ENCODE results near the gene HIC1. TPM values are rescaled to one million over a fixed set of nuclear protein-coding genes. Genes with fewer than 3 reads are reported as not detected.

The HIC1 gene
- total and polyA plus RNA-seq, 9 donors, result 3.9 to 108 (median 60.8) TPM

DNA sequence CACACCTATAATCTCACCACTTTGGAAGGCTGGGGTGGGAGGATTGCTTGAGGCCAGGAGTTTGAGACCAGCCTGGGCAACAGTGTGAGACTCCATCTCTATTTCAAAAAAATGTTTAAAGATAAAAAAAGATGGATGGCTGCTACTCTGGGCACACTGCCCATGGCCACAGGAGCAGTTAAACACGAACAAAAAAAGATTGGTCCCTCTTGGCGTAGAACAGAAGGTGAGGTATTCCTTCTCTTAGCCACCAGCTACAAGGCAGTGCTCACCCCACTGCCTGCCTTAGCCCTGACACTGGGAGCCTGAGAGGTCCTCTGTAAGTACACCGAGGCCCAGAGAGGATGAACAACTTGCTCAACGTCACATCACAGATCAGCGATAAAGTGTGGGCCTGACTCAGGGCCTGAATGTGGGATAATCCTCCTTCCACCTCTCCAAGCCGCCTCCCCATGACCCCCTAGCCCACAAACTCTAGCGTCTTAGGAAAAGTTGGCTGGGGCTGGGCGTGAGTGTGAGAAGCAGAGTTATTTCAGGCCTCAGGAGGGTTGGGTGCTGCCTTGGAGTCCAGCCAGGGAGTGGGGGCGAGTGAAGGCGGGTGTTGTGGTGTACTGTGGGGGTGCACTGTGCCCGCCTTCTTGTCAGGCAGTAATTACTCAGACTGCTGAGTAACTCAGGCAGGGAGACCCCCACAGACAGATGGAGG is 27.2 kb upstream of the HIC1 start:
- peaks cover 6% of the 10 kb centered on the region for H3K4me1 ChIP-seq (ENCODE audit: insufficient read depth)
- DNase-seq, result peak in 1 of 5 donors; percentile 36
- H3K36me3 ChIP-seq, result no peaks in the 10 kb centered on the region
- intact Hi-C loops (cut with DNase I), result loop anchor here in 3 of 4 donors (2.0 to 10.0 kb wide), 4 partner anchors 119 to 373 kb away; partner anchors contain the start of gene TLCD2 (in 1 of the 3)
- H3K27ac ChIP-seq, result no peak overlapping the region
- no peak overlapping the region for H3K4me3 ChIP-seq
- WGBS, 3 donors, result 42 to 53% (median 44%) methylated on average over 11 of the region's 11 CpGs
- H3K9me3 ChIP-seq, result no peaks in the 10 kb centered on the region
- H3K27me3 ChIP-seq, result no peaks in the 10 kb centered on the region
- TF ChIP-seq POLR2A (IDR thresholded peaks at IDR 0.05), result no peak
- TF ChIP-seq, protein P1, sequence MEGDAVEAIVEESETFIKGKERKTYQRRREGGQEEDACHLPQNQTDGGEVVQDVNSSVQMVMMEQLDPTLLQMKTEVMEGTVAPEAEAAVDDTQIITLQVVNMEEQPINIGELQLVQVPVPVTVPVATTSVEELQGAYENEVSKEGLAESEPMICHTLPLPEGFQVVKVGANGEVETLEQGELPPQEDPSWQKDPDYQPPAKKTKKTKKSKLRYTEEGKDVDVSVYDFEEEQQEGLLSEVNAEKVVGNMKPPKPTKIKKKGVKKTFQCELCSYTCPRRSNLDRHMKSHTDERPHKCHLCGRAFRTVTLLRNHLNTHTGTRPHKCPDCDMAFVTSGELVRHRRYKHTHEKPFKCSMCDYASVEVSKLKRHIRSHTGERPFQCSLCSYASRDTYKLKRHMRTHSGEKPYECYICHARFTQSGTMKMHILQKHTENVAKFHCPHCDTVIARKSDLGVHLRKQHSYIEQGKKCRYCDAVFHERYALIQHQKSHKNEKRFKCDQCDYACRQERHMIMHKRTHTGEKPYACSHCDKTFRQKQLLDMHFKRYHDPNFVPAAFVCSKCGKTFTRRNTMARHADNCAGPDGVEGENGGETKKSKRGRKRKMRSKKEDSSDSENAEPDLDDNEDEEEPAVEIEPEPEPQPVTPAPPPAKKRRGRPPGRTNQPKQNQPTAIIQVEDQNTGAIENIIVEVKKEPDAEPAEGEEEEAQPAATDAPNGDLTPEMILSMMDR (IDR thresholded peaks at IDR 0.05), result no peak
- TF ChIP-seq EP300 (IDR thresholded peaks at IDR 0.05), result no peak

GRCh38 chr17:2028234-2028614 is 26.7 kb upstream of the HIC1 start:
- WGBS, 3 donors, result 75 to 81% (median 81%) methylated on average over 5 of the region's 5 CpGs
- peak in 1 of 5 donors; percentile 17 for DNase-seq
- Histone ChIP-seq H3K27ac (no peak overlapping the region), H3K9me3 (no peaks in the 10 kb centered on the region), H3K4me3 (no peak overlapping the region), H3K4me1 (ENCODE audit: insufficient read depth) (peaks cover 6% of the 10 kb centered on the region), H3K27me3 (no peaks in the 10 kb centered on the region), H3K36me3 (no peaks in the 10 kb centered on the region)
- TF ChIP-seq, protein P1 (IDR thresholded peaks at IDR 0.05), result no peak
- TF ChIP-seq POLR2A (IDR thresholded peaks at IDR 0.05), result no peak
- TF ChIP-seq EP300 (IDR thresholded peaks at IDR 0.05), result no peak
- intact Hi-C loops (cut with DNase I), result loop anchor here in 3 of 4 donors (2.0 to 10.0 kb wide), 4 partner anchors 119 to 373 kb away; partner anchors contain the start of gene TLCD2 (in 1 of the 3)

DNA sequence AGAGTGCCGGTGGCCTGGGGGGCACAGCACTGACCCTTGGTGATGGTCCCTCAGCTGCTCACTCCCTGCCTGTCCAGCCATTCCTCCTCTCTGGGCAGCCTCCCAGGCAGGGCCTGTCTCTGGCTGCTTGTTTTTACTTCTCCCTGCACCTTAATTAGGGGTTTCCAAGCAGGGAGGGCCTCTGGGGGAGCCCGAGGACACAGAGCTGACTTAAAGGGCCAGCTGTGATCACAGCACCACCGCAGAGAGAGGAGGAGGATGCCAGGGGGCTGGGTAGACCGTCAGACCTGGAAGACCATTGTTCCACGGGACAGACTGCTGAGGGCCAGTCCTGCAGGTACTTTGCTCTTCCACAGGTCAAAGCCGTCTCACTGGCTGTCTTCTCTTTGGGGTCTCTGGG is 26.2 kb upstream of the HIC1 start:
- H3K9me3 ChIP-seq, result no peaks in the 10 kb centered on the region
- no peaks in the 10 kb centered on the region for H3K27me3 ChIP-seq
- no peak overlapping the region for H3K4me3 ChIP-seq
- intact Hi-C loops (cut with DNase I), result loop anchor here in 3 of 4 donors (2.0 to 10.0 kb wide), 4 partner anchors 120 to 374 kb away; partner anchors contain the start of gene TLCD2 (in 1 of the 3)
- no peaks in the 10 kb centered on the region for H3K36me3 ChIP-seq
- H3K27ac ChIP-seq, result no peak overlapping the region
- TF ChIP-seq, protein P1 (IDR thresholded peaks at IDR 0.05), result no peak
- TF ChIP-seq EP300 (IDR thresholded peaks at IDR 0.05) (no peak), POLR2A (IDR thresholded peaks at IDR 0.05) (no peak)
- 33 to 49% (median 37%) methylated on average over 6 of the region's 6 CpGs for WGBS, 3 donors
- peak in 1 of 5 donors; percentile 24 for DNase-seq
- H3K4me1 ChIP-seq (ENCODE audit: insufficient read depth), result peaks cover 6% of the 10 kb centered on the region

DNA sequence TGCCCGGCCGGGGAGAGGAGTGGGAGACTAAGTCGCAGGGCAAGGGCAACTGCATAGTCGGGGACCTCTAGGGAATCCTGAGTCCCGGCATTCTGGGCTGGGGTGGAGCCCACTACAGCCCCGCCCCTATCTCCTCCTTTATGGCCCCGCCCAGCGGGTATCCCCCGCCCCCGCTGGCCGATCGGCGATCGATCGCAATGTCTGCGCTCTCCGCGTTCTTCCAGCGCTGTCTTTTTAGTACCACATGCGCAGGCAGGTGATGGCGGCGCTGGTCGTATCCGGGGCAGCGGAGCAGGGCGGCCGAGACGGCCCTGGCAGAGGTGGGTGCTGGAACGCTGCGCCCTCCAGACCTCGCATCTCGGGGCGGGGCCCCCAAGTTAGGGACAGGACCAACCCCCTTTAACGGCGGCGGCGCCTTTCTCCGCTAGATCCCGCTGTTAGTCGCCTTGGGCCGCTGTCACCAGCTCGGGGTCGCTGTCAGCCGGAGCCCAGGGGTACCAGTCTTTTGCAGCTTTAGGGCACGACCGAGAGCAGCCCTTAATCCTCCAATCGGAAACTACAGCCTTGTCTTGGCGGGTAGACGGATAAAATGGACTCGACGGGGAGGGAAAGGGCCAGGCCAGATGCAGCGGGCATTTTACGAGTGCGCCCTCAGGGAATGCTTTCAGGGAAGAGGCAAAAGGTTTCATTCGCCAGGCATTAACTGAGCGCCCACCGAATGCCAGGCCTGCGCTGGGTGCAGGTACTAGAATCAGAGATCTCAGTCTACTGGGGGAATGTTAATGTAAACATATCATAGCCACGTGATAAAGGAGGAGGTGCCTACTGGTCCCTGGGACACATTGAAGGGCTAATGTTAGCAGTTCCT is 24.8 kb upstream of the HIC1 start, which contains the start of gene DPH1:
TSS of gene DPH1 (plus strand) at position 243 of the 868 bp plus-strand sequence. CDS start at position 260, 17 bp downstream.
- DNase-seq, result peak; percentile 85 to 92 (median 90)

More for the DNA sequence above, 24.8 kb upstream of the HIC1 start, which contains the start of gene DPH1:
- Histone ChIP-seq H3K9me3 (no peaks in the 10 kb centered on the region), H3K36me3 (no peaks in the 10 kb centered on the region), H3K4me3 (peak within 1 kb of the TSS; percentile 97), H3K27ac (peak within 1 kb of the TSS in 1 of 2 donors; percentile 6), H3K27me3 (no peaks in the 10 kb centered on the region), H3K4me1 (ENCODE audit: insufficient read depth) (peaks cover 5% of the 10 kb centered on the region)
- TF ChIP-seq, protein P1 (IDR thresholded peaks at IDR 0.05), result peak in 2 of 3 donors; percentile 19 to 24
- no peak for TF ChIP-seq EP300 (IDR thresholded peaks at IDR 0.05)
- peak; percentile 45 for TF ChIP-seq POLR2A (IDR thresholded peaks at IDR 0.05)
- 0 to 1% (median 1%) methylated on average over 47 to 59 of the region's 59 CpGs for WGBS, 3 donors
- intact Hi-C loops (cut with DNase I), result loop anchor here (2.0 to 10.0 kb wide), 5 partner anchors 121 to 375 kb away; partner anchors contain the start of gene TLCD2 (in 1 of the 4)
